Activated CD4-positive, alpha-beta T cell treated with anti-CD3 and anti-CD28 coated beads, Interleukin-2, amount 50 U/mL, for 1 hour (primary cell): ENCODE measurements around the gene SSTR4.

Source experiments
- DNase-seq: peaks from one replicate; pipeline ENCODE4 v3.0.0-alpha.2; 2020

SSTR4 gene

GRCh38 chr20:23069108-23069507 is 34.0 kb downstream of the SSTR4 start:
- no peak for DNase-seq

GRCh38 chr20:23071398-23071797 is 36.3 kb downstream of the SSTR4 start:
- DNase-seq = no peak

GRCh38 chr20:23071996-23072395 is 36.9 kb downstream of the SSTR4 start:
- DNase-seq = no peak

GRCh38 chr20:23072892-23073586 is 37.9 kb downstream of the SSTR4 start:
- DNase-seq = no peak

GRCh38 chr20:23074052-23074451 is 38.9 kb downstream of the SSTR4 start:
- DNase-seq = no peak

GRCh38 chr20:23077277-23077676 is 42.2 kb downstream of the SSTR4 start:
- DNase-seq = no peak

- no peak for DNase-seq
Observed at GRCh38 chr20:23078351-23079015, 43.4 kb downstream of the SSTR4 start.

GRCh38 chr20:23079016-23079351 is 43.9 kb downstream of the SSTR4 start:
- no peak for DNase-seq

- no peak for DNase-seq
Observed at GRCh38 chr20:23079926-23080325, 44.8 kb downstream of the SSTR4 start.

- DNase-seq = no peak
Observed at GRCh38 chr20:23080521-23080920, 45.4 kb downstream of the SSTR4 start.

GRCh38 chr20:23081263-23081819 is 46.2 kb downstream of the SSTR4 start:
- DNase-seq = no peak

- DNase-seq = no peak
Observed at GRCh38 chr20:23082846-23083552, 47.9 kb downstream of the SSTR4 start.

GRCh38 chr20:23083553-23084220 is 48.6 kb downstream of the SSTR4 start:
- DNase-seq = no peak

GRCh38 chr20:23084282-23084844 is 49.3 kb downstream of the SSTR4 start:
- no peak for DNase-seq

- DNase-seq = no peak
Observed at GRCh38 chr20:23084845-23085365, 49.8 kb downstream of the SSTR4 start.

GRCh38 chr20:23085436-23086055 is 50.4 kb downstream of the SSTR4 start:
- DNase-seq = no peak

- no peak for DNase-seq
Observed at GRCh38 chr20:23086056-23086566, 51.0 kb downstream of the SSTR4 start, which contains the start of gene CD93. Gene CD93 (minus strand): TSS chr20:23086324. CDS start chr20:23086192, 132 bp downstream.

- DNase-seq = no peak
Observed at GRCh38 chr20:23086931-23087411, 51.9 kb downstream of the SSTR4 start.

- DNase-seq = no peak
Observed at GRCh38 chr20:23087587-23088251, 52.6 kb downstream of the SSTR4 start.
